ENCODE data around the gene CHST3.
"Not testable (repeated sequence)": the region's sequence is repeated elsewhere in the genome, so short reads cannot be mapped to it uniquely, and the experiment has no call there.

The CHST3 gene

DNA sequence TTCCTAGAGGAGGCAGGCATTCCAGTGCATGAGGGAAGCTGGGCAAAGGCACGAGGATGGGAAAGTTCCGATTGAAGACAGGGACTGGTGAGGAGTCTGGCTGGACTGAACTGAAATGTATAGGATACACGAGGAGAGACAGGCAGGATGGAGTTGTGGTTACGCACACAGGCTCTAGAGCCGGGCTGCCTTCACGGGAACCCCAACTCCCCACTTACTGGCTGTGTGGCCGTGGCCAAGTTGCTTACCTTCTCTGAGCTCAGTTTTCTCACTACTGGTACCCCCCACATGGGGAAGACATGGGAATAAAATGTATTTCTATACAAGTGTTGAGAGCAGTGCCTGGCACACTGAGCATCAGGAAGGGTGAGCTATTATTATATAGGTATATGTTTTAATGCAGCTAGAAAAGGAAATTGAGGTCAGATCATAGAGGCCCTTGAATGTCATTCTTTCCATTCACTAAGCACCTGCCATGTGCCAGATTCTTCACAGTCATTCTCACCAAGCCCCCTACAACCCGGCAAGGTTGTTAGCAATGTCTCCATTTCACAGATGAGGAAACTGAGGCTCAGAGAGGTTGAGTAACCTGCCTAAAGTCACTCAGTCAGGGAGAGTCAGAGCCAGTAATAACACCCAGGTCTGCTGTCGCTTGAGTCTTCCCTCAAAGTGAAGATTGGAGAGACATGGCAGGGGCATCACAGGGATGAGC, 9.7 kb downstream of the CHST3 start:
- DNase-seq, result no peak

DNA sequence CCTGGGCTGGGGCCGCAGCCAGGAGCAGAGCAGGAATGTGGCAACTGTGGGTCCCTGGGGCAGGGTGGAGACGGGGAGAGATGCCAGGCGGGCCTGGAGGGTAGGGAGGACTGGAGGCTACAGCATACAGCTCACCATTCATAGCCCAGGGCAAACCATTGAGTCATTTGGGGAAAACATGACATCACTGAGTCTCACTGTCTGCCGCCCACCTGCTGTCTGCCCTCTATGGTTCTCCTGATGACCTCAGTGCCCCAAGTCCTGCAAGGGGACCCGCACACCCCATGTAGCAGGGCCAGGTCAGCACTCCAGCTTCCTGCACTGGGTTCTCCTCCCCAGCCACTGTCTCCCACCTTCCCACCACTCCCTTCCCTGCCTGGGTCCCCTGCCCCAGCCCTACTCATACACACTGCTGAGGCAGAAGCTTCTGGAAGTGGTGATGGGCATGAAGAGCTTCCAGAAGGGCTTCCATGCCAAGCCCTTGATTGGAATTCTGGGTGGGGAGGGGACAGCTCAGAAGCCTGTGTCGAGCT, 10.4 kb downstream of the CHST3 start:
- DNase-seq, result peak; percentile 63

DNA sequence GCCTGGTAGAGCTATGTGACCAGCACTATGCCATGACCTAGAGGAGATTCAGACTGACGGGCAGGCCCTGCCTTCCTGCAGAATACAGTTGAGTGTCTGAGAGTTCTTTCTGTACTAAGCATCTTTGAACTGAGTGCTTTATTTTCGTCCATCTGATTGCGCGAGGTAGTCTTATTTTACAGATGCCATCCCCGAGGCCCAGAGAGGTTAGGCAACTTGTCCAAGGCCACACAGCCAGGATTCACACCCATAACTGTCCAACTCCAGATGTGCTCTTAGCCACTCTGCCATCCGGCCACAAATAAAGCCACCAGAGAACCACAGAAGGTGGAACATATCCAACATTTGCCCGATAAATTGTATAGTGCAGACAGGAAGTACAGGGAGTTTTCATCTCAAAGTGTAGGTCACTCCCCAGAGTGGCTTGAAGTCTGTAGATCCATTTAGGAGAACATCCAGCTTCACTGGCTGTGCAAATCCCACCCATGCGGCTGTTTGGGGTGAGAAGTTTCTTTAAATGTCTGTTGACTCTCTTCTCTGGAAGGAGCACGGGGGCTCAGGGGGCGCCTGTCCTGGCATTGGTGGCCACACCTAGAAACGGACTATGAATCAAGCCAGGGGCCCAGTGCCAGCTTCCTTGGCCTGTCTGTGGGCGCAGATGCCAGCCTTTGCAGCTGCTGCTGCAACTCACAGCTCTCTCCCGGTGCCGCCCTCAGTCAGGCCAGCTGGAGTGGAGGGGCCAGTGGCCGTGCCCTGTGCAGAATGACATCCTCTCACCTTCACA, 11.1 kb downstream of the CHST3 start:
- no peak for DNase-seq

DNA sequence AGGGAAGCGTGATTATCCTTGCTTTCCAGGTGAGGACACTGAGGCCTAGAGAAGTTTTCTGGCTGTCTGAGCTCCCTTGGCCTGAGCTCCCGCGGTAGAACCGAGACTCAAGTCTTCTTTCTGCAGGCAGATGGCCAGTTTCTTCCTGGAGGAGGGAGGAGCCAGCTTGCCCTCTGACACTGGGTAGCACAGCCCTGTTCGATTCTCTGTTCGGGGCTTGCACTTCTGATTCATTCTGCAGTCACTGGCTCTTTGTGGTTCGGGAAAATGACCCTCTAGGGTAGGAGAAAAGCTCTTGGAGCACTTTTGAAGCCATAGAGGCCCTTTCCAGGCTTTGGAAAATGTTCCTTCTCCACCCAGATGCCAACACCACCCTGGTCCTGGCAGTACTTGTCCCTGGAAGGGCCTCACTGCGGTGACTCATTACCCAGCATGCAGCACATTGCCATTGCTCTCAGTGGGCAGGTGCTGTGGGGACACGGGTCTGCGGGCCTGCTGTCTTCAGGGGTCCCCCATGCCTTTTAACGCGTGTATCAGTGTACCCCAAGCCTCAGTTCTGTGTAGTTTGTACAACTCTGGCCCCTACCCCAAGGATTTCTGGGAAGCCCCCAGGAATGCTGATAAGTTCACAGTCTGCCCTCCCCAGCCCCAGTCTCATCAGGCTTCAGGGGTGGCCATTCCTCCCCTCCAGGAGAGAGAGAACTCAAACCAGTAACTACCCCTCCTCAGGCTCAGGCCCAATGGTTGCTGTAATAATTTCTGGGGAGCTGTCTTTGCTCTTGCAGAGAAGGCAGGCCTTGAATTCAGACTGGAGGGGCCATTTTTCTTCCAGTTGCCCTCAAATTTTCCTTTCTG, 11.9 kb downstream of the CHST3 start:
- no peak for DNase-seq

DNA sequence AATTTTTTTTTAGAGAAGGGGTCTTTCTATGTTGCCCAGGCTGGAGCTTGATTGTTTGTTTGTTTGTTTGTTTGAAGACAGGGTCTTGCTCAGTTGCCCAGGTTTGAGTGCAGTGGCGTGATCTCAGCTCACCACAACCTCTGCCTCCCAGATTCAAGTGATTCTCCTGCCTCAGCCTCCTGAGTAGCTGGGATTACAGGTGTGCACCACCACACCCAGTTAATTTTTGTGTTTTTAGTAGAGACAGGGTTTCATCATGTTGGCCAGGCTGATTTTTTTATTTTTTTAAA, 13.4 kb downstream of the CHST3 start:
- not testable (repeated sequence) for DNase-seq

DNA sequence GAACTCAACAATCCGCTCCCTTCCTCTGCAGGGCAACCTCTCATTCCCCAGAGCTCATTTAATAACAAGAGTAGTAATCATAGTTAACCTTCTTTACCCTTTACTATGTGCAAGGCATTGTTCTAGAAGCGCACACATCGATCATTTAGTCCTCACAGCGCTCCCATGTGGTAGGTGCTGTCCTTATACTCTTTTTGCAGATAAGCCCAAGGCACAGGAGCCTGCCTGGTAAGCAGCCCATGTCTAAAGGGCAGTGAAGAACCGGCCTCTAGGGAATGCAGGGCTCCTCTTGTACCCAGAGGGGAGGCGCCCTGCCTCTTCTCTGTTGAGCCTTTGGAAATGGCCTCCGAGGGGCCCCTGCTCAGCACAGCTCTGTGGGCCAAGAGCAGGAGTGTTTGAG, 14.3 kb downstream of the CHST3 start:
- no peak for DNase-seq

DNA sequence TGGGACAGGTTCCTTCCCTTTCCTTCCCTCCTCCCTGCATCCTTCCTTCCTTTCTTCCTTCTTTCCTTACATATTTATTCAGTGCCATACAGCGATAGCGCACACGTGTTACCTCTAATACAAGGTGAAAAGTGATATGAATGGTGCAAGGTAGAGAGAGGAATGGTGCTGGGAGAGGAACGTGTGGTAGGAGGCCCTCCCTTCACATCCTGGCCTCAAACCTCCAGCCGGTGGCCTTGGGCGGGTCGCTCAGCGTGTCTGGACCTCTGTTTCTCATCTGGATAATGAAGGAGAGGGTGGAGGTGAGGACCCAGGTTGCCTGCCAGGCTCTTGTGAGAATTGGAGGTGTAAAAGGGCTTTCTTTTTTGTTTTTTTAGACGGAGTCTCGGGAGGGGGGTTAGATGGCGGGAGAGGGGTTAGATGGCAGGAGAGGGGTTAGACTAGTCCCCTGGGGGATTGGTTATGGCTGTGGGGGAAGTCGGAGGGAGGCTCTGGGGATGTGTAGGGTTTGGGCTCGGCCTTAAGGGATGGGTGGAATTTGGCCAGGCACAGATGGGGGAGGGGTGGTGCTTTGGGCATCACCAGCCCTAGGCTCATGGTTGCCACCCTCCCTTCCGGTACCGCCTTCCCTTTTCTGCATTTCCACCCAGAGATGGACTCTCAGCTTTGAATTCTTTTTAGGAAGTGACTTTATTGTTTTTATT, 14.9 kb downstream of the CHST3 start:
- DNase-seq, result no peak

DNA sequence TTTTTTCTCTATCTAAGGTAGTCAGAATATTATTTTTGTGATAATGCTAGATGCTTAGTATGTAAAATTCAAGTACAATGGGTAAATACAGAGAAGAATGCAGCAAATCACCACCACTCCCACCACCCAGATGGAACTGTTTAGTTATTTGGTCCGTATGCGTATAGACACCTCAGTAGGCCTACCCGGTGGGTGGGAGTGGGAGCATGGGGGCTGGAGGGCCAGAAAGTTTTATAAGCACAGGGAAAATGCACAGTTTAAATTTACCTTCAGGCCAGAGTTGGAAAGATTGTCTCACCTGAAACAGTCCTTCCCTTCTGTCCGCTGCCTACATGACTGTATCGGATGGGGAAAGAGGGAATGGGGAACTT, 15.5 kb downstream of the CHST3 start:
- no peak for DNase-seq

DNA sequence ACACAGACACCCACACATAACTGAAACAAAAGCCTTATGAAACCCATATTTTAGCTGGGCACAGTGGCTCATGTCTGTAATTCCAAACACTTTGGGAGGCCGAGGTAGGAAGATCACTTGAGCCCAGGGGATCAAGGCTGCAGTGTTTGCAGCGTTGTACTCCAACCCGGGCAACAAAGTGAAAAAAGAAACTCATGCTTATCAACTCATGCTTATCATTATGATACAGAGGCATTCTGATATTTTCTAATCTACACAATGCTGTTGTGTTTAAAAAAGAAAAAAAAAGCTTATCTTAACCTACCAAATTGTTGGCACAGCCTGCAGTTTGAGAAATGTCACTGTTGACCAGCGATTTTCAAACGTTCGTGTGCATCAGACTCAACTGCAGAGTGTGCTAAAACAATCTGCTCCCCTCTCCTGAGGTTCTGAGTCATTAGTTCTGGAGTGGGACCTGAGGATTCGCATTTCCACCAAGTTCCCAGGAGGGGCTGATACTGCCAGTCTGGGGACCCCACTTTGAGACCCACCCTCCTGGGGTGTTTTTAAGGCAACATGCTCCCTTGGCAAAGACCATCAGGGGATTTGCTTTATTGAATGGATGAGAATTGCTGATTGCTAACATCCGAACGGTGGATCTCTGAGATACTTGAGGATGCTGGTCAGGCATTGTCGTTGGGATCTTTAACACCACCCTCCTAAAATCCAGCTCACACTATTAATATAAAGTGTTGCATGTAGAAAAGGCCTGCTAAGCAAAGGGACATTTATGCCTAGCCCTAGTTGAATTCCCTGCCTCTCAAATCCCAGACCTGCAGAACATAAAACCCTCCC, 16.2 kb downstream of the CHST3 start:
- DNase-seq, result no peak

DNA sequence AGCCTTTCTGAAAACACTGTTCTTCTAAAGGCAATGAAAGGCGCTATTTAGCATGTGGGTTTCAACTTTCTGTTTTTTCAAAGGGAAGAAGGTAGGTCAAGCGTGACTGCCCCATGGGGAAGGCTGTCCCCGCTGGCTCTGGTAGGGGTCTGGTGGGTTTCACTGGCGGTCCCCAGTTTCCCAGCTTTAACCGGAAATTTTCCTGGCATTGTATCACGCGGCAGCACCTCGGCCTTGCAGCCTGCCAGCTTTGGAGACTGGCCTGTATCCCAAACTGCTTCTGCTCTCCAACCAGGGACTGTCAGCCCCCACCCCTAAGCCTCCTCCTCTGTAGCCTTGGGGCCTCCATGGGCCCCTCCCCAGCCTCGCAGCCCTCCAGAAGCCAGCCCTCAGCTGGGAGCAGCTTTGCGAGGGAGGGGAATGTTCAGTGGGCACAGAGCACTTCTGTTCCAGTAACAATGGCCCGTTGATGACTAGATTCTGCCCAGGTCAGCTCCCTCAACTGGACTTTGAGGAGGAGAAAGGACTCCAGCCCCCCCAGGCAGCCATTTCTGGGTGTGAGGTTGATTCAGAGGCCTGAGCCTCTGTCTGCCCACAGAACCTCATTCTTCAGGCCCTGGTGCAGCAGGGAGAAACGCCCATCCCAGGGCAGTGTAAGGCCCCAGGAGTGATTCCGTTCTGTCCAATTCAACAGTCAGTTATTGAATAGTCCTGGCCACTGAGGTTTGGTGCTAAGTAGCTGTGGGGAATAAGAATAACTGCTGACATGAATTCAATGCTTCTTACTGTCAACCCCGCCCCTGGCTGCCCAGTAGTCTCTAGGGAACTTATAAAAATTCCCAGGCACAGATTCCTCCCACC, 17.1 kb downstream of the CHST3 start:
- no peak for DNase-seq

DNA sequence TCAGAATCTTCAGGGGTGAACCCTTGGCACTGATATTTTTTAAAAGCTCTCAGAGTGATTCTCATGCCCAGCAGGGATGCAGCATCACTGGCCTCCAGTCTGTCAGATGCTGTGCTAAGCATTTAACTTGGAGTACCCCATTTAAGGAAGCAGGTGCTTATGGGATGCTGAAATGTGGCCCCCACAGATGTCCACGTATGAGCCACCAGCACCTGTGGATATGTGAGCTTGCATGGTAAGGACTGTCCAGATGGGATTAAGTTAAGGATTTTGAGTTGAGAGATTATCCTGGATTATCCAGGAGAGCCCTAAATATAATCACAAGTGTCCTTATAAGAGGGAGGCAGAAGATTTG, 17.7 kb downstream of the CHST3 start:
- DNase-seq, result no peak

DNA sequence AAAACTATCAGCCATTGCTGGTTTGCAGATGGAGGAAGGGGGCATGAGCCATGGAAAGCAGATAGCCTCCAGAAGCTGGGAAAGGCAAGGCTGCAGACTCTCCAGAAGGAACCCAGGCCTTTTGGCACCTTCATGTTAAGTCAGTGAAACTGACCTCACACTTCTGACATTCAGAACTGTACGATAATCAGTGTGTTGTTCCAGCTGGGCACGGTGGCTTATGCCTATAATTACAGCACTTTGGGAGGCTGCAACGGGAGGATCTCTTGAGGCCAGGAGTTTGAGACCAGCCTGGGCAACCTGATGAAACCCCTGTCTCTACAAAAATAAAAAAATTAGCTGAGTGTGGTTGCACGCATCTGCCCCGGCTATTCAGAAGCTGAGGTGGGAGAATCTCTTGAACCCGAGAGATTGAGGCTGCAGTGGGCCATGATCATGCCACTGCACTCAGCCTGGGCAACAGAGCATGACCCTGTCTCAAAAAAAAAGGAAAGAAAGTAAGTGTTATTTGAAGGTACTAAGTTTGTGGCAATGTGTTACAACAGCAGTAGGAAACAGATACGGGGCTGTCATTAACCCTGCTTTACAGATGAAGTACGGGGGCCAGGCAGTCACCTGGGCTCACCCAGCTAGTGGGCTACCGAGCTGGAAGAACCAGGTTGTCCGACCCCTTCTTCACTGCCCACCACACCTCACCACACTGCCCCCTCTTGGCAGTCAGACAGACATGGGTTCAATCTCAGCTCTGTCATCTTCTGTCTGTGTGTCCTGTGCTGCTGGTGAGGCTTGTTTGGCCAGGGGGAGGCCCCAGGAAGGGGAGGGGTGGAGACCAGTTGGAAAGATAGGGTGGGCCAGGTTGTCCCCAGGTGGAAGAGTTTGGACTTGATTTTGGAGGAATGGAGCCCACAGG, 18.3 kb downstream of the CHST3 start:
- no peak for DNase-seq

DNA sequence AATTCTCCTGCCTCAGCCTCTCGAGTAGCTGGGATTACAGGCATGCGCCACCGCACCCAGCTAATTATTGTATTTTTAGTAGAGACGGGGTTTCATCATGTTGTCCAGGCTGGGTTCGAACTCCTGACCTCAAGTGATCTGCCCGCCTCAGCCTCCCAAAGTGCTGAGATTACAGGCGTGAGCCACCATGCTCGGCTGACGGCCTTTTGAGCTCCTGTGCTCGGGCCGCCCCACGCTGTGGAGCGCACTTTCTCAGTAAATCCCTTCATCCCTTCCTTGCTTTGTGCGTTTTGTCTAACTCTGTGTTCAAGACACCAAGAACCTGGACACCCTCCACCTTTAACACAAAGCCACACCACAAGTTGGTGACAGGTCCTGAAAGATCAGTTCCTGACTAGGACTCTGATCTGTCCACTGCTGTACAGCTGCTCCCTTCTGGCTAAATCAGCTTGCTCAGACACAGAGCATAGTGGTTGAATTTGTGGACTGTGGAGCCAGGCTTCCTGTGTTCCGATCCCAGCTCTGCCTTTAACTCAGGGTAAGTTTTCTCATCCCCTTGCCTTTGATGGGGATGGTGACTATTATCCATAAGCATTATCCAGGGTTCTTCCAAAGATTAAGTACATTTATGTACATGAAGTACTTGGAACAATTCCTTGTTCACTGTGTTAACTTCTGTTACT, 20.1 kb downstream of the CHST3 start:
- DNase-seq, result no peak

DNA sequence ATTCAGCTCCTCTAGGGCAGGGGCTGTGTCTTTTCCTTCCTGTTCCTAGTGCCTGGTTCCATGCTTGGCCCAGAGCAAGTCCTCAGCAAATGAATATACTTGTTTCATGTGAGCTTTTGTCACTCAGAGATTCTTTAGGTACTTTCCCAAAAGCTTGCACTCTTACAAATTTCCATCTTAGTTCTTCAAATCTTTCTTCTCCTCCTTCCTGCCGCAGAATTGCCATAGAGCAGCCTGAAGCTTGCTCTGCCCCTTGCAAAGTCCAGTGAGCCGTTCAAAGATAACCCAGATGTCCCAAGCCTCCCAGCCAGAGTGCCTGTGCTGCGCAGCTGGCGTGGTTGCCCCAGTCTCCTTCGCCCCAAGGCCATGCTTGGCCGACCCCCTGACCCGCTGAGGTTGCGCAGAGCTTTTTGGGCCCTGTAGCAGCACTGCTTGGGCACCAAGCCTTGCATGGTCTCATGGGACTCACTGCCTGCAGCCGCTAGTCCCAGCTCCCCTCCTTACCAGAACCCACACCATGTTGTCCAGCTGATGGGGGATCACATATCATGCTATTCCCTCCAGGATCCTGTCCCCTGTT, 20.7 kb downstream of the CHST3 start:
- no peak for DNase-seq

DNA sequence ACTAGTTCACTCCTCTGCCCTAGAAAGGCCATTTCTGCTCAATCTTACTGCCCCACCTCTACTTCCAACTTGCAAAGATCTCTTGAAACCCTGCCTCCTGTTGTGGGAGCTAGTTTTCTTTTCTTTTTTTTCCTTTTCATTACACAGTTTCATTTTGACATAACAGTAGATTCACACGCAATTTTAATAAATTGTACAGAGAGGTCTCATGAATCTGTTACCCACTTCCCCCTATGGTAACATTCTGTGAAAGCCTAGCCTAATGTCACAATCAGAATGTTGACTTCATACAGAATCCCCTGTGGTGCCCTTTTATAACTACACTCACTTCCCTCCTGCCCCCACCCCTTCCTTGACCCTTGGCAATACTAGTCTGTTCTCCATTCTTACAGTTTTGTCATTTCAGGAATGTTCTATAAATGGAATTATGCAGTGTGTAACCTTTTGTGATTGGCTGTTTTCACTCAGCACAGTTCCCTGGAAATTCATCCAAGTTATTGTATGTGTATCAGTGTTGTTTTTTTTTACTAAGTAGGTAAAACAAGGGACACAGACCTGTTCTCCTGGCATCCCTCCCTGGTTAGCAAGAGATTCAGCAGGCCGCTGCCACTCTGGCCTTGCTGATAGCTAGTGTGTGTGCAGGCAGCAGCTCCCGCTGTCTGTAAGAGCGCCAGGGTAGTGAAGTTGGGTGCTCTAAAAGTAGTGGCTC, 21.5 kb downstream of the CHST3 start:
- no peak for DNase-seq

DNA sequence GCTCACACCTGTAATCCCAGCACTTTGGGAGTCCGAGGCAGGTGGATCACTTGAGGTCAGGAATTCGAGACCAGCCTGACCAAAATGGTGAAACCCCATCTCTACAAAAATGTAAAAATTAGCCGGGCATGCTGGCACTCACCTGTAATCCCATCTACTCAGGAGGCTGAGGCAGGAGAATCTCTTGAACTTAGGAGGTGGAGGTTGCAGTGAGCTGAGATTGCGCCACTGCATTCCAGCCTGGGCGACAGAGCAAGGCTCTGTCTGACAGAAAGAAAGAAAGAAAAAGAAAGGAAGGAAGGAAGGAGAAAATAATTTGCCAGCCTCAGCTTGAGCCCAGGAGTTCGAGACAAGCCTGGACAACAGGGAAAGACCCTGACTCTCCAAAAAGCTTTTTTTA, 24.7 kb downstream of the CHST3 start:
- not testable (repeated sequence) for DNase-seq

DNA sequence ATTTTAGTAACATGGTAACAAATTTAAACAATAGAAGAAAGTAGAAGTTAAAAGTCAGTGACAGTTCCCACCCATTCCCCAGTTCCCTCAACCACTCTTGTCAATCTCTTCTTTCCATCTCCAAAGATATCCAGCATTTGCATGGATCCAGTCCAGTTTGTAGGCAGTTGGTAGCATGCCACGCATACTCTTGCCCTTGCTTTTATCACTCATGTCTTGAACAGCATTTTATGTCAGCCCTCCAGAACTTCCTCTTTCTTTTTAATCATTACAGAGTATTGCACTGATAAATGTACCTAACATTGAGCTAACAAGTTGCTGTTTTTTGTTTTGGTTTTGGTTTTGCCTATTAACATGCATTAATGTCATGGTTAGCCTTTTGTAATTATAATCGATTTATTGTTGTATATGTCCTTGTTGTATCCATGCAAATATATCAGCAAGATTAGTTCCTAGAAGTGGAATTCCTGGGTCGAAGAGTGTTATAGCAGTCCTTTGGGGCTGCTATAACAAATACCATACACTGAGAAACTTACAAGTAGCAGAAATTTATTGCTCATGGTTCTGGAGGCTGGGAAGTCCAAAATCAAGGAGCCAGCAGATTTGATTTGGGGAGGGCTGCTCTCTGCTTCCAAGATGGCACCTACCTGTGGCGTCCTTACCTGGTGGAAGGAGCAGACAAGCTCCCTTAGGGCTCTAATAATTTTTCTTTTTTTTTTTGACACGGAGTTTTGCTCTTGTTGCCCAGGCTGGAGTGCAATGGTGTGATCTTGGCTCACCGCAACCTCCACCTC, 25.7 kb downstream of the CHST3 start:
- no peak for DNase-seq
